ENCODE results near the gene TAF1D.

DNA sequence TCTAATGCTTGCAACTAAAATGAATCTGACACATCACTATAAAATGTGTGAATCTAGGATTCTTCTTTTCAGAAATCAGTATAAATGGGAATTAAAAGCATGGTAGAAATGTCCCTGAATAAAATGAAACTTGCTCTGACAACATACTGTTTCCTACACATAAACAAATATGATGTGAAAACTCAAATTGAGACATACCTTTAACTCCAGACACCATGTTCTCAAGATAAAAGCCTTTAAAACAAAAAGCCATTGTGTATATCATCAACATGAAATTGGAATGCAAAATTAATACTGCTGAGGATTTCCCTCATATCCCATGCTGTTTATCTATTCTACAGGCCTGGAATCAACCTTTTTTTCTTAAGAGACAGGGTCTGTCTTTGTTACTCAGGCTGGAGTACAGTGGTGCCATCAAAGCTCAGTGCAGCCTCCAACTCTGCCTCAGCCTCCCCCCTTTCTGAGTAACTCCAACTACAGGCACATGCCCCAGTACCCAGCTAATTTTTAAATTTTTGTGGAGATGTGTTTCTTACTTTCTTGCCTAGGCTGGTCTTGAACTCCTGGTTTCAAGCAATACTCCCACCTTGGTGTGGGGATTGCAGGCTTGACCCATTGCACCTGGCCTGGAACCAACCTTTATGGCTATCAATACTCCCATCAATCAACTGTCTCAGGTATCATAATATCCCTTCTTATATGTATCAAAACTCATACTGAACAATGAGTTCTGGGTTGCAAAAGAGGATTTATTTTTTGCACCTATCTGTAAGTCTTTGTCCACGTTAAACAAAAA, 6.7 kb downstream of the TAF1D start:
- TF ChIP-seq, protein P1, sequence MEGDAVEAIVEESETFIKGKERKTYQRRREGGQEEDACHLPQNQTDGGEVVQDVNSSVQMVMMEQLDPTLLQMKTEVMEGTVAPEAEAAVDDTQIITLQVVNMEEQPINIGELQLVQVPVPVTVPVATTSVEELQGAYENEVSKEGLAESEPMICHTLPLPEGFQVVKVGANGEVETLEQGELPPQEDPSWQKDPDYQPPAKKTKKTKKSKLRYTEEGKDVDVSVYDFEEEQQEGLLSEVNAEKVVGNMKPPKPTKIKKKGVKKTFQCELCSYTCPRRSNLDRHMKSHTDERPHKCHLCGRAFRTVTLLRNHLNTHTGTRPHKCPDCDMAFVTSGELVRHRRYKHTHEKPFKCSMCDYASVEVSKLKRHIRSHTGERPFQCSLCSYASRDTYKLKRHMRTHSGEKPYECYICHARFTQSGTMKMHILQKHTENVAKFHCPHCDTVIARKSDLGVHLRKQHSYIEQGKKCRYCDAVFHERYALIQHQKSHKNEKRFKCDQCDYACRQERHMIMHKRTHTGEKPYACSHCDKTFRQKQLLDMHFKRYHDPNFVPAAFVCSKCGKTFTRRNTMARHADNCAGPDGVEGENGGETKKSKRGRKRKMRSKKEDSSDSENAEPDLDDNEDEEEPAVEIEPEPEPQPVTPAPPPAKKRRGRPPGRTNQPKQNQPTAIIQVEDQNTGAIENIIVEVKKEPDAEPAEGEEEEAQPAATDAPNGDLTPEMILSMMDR (IDR thresholded peaks at IDR 0.05): no peak
- TF ChIP-seq POLR2A (IDR thresholded peaks at IDR 0.05) (no peak), POLR2AphosphoS5 (IDR thresholded peaks at IDR 0.05; ENCODE audit: insufficient read depth in 1 of 2, low read depth in 1 of 2) (no peak)
